Muscle layer of colon (tissue), 2 donors: ENCODE measurements around the gene MUC4.

Experiments used
- H3K27ac ChIP-seq: one replicate; pipeline ENCODE4 v1.7.0; 2013; ENCODE audit warnings: low read depth, mild to moderate bottlenecking, low read length, moderate library complexity
- H3K27me3 ChIP-seq, 2 donors: one replicate each; pipeline ENCODE4 v1.7.0; 2013; ENCODE audit warnings: low read length in 2 of 2, mild to moderate bottlenecking in 2 of 2; ENCODE audit not compliant: insufficient read depth in 2 of 2, control insufficient read depth in 1 of 2
- H3K36me3 ChIP-seq: one replicate; pipeline ENCODE4 v1.7.0; 2013; ENCODE audit warnings: mild to moderate bottlenecking, low read length; ENCODE audit not compliant: insufficient read depth
- H3K4me1 ChIP-seq: one replicate; pipeline ENCODE4 v1.7.0; 2013; ENCODE audit warnings: mild to moderate bottlenecking, low read length; ENCODE audit not compliant: insufficient read depth
- H3K4me3 ChIP-seq, 2 donors: one replicate each; pipeline ENCODE4 v1.7.0; 2013; ENCODE audit warnings: low read length in 2 of 2, low read depth in 1 of 2, mild to moderate bottlenecking in 1 of 2, moderate library complexity in 1 of 2
- H3K9ac ChIP-seq: one replicate; pipeline ENCODE4 v1.7.0; 2013; ENCODE audit warnings: low read length
- H3K9me3 ChIP-seq: one replicate; pipeline ENCODE4 v1.7.0; 2013; ENCODE audit warnings: mild to moderate bottlenecking, low read length
- donor health status: abdominal sarcoma.
- donor health status: Adenocarcinoma of cecum.

MUC4 gene

DNA sequence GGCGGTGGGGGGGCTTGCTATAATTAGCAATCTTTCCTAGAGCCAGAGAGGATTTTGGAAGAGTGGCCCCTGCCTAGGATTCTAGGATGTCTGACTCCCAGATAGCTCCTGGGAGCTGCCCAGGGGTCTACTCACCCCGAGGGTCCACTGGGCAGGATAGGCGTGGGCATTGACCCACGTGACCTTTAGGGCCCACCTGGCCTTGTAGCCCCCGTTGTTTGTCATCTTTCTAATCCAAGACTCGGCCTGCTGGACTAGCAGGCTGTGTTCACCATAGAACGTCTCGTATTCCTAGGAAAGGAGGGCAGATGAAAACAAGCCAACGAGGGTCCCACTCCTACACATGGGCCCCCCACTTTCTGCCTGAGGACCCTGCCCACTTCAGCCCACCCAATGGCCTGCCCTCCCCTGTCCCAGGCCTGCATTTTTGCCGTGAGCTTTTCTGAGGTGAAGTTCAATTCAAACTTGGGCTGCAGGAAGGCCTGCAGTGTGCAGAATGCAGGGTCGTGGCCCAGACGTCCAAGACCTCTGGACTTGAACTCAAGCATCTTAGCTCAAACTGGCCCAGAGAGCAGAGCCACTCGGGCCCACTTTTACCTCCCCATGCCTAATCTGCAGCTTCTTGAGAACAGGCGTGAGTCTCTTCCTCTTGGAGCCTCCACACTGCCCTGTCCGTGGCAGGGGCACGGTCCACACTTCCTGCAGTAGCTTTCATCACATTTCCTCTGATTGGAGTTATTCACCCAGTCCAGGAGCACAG lies 41.5 kb downstream of the MUC4 start:
- no peak overlapping the region for H3K27ac ChIP-seq
- H3K27me3 ChIP-seq, result no peaks in the 10 kb centered on the region
- no peaks in the 10 kb centered on the region for H3K9me3 ChIP-seq
- no peak overlapping the region for H3K4me3 ChIP-seq
- no peaks in the 10 kb centered on the region for H3K4me1 ChIP-seq
- no peaks in the 10 kb centered on the region for H3K36me3 ChIP-seq
- H3K9ac ChIP-seq, result no peak overlapping the region

DNA sequence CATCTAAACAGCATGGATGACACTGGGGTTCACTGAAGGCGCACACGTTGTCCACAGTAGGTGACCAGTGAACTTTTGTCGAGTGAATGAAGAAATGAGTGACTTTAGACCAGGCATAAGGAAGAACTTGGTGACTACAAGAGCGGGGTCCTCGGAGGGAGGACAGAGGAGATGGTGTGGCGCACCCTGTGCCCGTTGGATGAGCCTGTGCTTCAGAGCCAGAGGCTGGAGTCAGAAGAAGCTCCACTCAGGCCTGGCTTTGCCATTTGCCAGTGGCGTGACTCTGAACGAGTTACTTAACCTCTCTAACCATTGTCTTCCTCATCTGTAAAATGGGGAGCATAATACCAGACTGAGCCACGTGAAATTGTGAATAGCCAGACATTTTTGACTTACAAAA lies 42.2 kb downstream of the MUC4 start:
- no peaks in the 10 kb centered on the region for H3K9me3 ChIP-seq
- no peaks in the 10 kb centered on the region for H3K36me3 ChIP-seq
- H3K4me1 ChIP-seq, result no peaks in the 10 kb centered on the region
- no peaks in the 10 kb centered on the region for H3K27me3 ChIP-seq
- H3K4me3 ChIP-seq, result no peak overlapping the region
- H3K27ac ChIP-seq, result no peak overlapping the region
- H3K9ac ChIP-seq, result no peak overlapping the region

DNA sequence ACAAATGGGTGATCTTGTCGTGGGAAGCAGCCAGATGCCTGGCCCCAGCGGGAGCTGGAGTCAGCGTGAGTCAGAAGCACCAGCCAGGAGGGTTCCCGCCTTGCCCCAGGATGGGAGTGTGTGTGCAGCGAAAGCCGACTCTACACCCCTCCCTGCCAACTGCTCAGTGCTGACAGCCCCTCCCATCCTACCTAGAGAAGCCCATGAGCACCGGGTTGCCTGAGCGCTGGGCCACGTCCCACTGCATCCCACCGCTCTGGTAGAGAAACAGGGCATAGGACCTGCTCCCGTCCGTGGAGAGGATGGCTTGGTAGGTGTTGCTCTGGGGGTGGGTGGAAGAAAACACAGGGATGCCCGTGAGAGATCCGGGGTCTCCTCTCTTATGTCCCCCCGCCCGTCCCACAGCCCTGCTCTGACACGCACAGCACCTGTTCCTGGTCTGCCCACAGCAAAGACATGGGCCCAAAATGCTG lies 42.9 kb downstream of the MUC4 start:
- Histone ChIP-seq H3K36me3 (no peaks in the 10 kb centered on the region), H3K27me3 (peaks cover 0 to 4% of the 10 kb centered on the region in 2 donors), H3K9me3 (no peaks in the 10 kb centered on the region), H3K4me1 (no peaks in the 10 kb centered on the region), H3K27ac (no peak overlapping the region), H3K9ac (no peak overlapping the region), H3K4me3 (no peak overlapping the region)

DNA sequence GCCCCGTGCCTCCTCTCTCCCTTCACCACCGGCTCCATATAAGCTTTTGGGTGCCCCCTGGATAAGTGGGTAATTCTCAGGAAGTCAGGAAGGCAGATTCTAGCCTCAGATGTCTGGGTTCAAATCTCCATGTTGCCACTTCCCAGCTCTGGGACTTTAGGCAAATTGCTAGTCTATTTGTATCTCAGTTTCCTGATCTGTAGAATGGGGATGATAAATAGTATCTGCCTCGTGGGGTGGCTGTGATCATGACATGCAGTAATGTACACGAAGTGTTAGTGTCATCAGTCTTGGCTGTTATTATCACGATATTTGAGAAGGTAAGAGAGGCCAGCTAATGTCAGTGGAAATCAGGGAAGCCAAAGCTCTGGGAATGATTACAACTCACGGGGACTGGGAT lies 43.3 kb downstream of the MUC4 start:
- Histone ChIP-seq H3K36me3 (no peaks in the 10 kb centered on the region), H3K4me1 (no peaks in the 10 kb centered on the region)

DNA sequence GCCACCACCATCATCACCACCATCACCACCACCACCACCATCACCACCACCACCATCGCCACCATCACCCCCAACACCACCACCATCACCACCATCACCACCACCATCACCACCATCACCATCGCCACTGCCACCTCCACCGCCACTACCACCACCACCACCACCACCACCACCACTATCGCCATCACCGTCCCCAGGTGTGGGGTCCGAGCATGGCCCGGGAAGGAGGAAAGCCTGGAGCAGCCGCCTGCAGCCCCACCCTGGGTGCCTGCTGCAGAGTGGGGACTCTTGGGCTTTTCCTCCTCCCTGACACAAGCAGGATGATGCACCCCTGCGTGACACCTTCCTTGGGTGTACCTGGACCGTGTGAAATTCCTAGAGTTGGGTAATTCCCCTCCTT lies 43.9 kb downstream of the MUC4 start:
- Histone ChIP-seq H3K9me3 (no peaks in the 10 kb centered on the region), H3K4me1 (no peaks in the 10 kb centered on the region), H3K36me3 (no peaks in the 10 kb centered on the region), H3K27me3 (peaks cover 0 to 14% of the 10 kb centered on the region in 2 donors), H3K4me3 (no peak overlapping the region), H3K9ac (no peak overlapping the region), H3K27ac (no peak overlapping the region)

More for the DNA sequence above, 43.3 kb downstream of the MUC4 start:
- Histone ChIP-seq H3K9ac (no peak overlapping the region), H3K9me3 (no peaks in the 10 kb centered on the region), H3K27ac (no peak overlapping the region), H3K27me3 (peaks cover 0 to 8% of the 10 kb centered on the region in 2 donors), H3K4me3 (no peak overlapping the region)

DNA sequence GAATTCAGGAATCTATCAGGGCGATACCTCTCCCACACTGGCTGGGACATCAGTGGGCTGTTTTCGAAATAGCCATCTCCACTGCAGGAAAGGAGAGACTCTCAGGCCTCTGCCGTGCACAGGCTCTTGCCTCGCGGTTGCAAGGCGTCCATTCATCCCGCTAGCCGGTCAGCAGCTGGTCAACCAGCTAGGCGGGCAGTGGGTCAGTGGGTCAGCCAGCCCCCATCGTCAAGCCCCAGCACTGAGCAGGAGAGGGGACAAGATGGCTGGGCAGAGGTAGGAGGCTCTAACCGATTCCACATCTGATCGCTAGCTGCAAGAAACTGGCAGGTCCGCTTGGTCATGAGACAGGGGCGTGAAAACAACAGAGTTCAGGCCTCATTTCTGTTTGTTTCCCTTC lies 45.1 kb downstream of the MUC4 start:
- no peaks in the 10 kb centered on the region for H3K9me3 ChIP-seq
- no peak overlapping the region for H3K27ac ChIP-seq
- no peaks in the 10 kb centered on the region for H3K4me1 ChIP-seq
- no peak overlapping the region for H3K9ac ChIP-seq
- no peak overlapping the region for H3K4me3 ChIP-seq
- peaks cover 0 to 23% of the 10 kb centered on the region in 2 donors for H3K27me3 ChIP-seq
- no peaks in the 10 kb centered on the region for H3K36me3 ChIP-seq

DNA sequence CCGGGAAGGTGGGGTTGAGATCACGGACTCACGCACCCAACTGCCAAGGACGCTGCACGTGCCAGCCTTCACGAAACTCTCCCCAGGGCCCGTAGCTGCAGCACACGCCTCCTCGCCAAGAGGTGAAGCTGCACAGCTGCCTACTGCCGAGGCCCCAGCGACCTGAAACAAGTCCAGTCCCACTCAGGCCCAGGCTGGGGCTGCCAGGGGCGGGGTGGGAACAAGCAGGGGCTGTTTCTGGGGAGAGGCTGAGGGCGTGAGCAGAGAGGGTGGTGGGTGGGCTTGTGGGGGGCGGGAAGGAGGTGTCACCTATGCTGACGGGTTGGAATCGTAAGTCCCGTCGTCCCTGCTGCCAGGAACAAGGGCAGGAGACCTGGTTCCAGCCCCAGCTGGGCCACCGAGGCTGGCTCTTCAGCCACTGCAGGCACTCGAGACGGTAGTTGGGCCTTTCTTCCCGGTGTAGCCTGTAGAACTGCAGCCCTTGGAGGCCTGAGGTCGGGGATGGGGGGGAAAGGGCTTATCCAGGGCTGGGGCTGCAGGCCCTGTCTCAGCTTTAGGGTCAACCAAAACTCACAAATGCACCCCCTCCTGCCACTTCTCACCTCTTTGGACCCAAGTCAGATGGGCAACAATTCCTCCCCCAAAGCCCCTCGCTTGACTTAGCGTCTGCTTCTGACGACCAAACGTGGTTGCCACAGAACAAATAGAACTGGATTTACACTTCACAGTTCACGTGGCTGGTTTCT lies 46.6 kb downstream of the MUC4 start:
- Histone ChIP-seq H3K27ac (no peak overlapping the region), H3K27me3 (peaks cover 0 to 27% of the 10 kb centered on the region in 2 donors), H3K36me3 (no peaks in the 10 kb centered on the region), H3K9ac (no peak overlapping the region), H3K4me3 (no peak overlapping the region), H3K9me3 (no peaks in the 10 kb centered on the region), H3K4me1 (peaks cover 7% of the 10 kb centered on the region)

DNA sequence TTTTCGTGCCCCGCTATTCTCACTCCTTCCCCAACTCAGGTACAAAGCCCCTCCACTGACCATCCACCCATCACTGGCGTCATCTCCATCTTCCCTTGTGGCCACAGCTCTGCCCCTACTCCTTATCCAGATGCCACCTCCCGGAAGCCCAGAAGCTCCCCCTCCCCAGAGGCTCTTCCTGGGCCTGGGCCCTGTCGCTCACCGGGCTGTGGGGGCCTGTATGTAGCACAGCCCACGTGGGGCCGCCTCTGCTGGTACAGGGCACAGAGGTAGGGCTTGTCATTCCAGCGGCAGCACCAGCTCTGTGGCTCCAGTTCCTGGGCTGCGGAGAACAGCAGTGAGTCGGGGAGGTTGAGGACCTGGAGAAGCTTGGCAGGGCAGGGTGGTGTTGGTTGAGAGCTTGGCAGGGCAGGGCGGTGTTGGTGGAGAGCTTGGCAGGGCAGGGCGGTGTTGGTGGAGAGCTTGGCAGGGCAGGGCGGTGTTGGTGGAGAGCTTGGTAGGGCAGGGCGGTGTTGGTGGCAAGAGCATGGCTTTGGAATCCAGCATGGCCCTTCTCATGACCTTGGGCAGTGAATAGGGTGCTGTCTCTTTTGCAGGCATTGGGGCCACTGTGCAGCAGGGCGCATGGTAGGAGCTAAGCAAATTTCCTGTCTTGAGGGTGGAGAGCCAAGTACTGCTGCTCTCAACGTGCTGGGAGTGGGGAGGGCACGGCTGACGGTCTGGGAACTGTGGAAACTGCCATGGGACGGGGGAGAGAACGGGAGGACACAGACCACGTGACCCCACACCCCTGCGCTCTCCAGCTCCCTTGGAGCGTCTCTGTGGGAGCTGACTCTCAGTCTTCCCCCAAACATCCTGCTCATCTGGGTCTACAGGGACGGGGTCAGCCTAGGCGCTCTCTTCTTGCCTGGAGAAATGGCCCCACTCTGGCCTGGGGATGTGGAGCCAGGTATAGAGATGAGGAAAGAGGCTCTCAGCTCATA lies 47.6 kb downstream of the MUC4 start:
- Histone ChIP-seq H3K4me1 (peaks cover 7% of the 10 kb centered on the region), H3K4me3 (no peak overlapping the region), H3K9me3 (no peaks in the 10 kb centered on the region), H3K36me3 (no peaks in the 10 kb centered on the region), H3K27ac (no peak overlapping the region), H3K27me3 (peaks cover 1 to 27% of the 10 kb centered on the region in 2 donors), H3K9ac (no peak overlapping the region)

DNA sequence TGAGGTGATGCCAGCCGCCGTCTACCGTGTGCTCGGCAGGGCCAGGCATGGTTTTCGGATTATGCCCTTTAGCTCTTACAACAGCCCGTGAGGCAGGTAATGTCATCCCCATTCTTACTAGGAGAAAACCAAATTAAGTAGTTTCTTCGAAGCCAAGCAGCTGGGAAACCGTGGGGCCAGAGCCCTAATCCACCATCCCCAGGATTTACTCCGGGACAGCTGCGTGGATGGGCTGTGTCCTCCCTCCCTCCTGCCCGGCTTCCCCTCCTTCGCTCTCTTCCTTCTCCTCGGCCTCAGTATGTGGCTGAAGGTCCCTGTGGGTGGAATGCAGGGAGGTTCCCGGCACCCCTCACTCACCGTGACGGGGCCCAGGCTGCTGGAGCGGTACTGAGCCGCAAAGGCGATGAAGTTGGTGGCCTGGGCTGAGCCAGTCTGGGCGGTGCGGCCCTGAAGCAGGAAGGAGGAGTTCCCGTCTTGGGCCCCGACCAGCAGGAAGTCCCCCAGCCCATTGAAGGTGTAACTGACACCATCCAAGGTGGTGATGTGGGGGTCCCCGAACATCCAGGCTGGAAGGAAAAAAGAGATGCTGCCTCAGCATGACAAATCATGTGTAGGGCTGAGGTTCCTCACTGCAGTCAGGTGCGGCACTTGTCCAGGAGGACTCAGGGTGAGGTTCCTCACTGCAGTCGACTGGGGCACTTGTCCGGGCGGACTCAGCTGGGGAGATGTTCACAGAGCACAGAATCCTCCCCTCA lies 48.5 kb downstream of the MUC4 start:
- no peak overlapping the region for H3K4me3 ChIP-seq
- peaks cover 4 to 27% of the 10 kb centered on the region in 2 donors for H3K27me3 ChIP-seq
- peaks cover 7% of the 10 kb centered on the region for H3K4me1 ChIP-seq
- H3K9me3 ChIP-seq, result no peaks in the 10 kb centered on the region
- no peak overlapping the region for H3K9ac ChIP-seq
- H3K36me3 ChIP-seq, result no peaks in the 10 kb centered on the region
- no peak overlapping the region for H3K27ac ChIP-seq

DNA sequence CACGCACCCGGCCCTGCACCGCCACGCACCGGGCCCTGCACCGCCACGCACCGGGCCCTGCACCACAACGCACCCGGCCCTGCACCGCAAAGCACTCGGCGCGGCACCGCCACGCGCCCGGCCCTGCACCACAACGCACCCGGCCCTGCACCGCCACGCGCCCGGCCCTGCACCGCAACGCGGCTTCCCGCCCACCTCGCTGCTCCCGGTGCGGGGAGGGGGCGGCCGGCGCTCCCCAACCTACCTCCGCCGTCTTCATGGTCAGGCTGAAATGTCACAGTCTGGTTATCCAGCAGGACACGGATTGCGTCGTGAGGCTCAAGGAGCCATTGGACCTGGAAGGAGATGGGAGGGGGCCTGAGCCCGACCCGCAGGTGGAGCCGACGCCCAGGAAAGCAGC lies 49.1 kb downstream of the MUC4 start:
- Histone ChIP-seq H3K36me3 (no peaks in the 10 kb centered on the region), H3K27me3 (peaks cover 5 to 27% of the 10 kb centered on the region in 2 donors), H3K9ac (no peak overlapping the region), H3K4me1 (peaks cover 7% of the 10 kb centered on the region), H3K9me3 (no peaks in the 10 kb centered on the region), H3K27ac (no peak overlapping the region), H3K4me3 (no peak overlapping the region)
